GM20000 (cell line): Measurements from ENCODE around the gene CFAP45.

Experiments used
- DNase-seq: peaks from one replicate; pipeline ENCODE4 v3.0.0; 2012; ENCODE audit warnings: low spot score
- CTCF ChIP-seq: IDR thresholded peaks from 2 replicates; pipeline ENCODE4 v1.5.1; 2012; ENCODE audit warnings: mild to moderate bottlenecking, control low read depth; ENCODE audit errors: extremely low read depth, missing control alignments

CFAP45 gene

GRCh38 chr1:159930216-159930615 is 30.3 kb upstream of the CFAP45 start:
- TF ChIP-seq CTCF: no peak
- no peak for DNase-seq

- no peak for DNase-seq
- TF ChIP-seq CTCF: no peak
Observed at GRCh38 chr1:159929155-159930051, 29.4 kb upstream of the CFAP45 start.

- DNase-seq: no peak
- TF ChIP-seq CTCF: no peak
Observed at GRCh38 chr1:159928491-159929050, 28.6 kb upstream of the CFAP45 start.

GRCh38 chr1:159927849-159928431 is 28.0 kb upstream of the CFAP45 start:
- no peak for TF ChIP-seq CTCF
- DNase-seq: peak; percentile 53

GRCh38 chr1:159927211-159927848 is 27.4 kb upstream of the CFAP45 start:
- no peak for TF ChIP-seq CTCF

GRCh38 chr1:159925719-159926078 is 25.7 kb upstream of the CFAP45 start:
- no peak for TF ChIP-seq CTCF
- peak; percentile 72 for DNase-seq

More at GRCh38 chr1:159927211-159927848, 27.4 kb upstream of the CFAP45 start:
- no peak for DNase-seq
